Activated CD8-positive, alpha-beta memory T cell treated with anti-CD3 and anti-CD28 coated beads, Interleukin-2, amount 50 U/mL, for 1 hour (primary cell): ENCODE measurements around the gene SYNE2.

ENCODE experiments used
- DNase-seq: peaks from one replicate; pipeline ENCODE4 v3.0.0-alpha.2; 2020; ENCODE audit errors: extremely low read depth

The SYNE2 gene

GRCh38 chr14:63960926-63961567, 108.2 kb downstream of the SYNE2 start:
- no peak for DNase-seq

DNA sequence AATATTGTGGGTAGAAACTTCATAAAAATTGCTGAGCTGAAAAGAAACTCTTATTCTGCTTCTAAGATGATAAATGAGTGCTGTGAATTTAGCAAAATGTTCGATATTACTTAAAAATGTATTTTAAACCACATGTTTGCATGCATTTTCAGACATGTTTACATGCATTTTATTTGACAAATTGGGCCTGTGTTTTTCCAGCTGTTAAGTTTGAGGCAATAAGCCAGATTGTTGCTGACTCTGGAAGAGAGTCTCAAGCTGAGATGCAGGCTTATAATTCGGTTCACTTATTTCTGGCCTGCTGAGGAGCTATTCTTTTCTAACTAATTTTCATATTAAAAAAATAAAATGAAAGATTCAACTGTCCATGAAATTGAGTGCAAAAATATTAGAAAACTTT, 110.1 kb downstream of the SYNE2 start:
- DNase-seq: no peak

- DNase-seq: no peak
Measured at GRCh38 chr14:63963439-63963838, 110.6 kb downstream of the SYNE2 start.

DNA sequence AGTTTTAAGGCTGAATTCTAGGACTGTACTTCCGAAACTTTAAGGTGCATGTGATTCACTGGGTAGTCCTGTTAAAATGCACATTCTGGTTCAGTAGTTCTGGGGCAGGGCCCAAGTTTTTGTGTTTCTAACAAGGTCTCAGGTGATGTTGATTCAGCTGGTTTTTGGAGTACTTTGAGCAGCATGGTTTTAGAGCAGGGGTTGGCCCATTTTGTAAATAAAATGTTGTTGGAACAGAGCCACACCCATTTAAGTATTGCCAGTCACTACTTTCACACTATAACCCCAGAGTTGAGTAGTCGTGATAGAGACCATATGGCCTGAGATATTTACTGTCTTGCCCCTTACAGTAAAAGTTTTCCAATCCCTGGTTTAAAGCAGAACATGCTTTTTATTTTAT, 111.3 kb downstream of the SYNE2 start:
- no peak for DNase-seq

- no peak for DNase-seq
Measured at GRCh38 chr14:63966407-63966806, 113.6 kb downstream of the SYNE2 start.

- no peak for DNase-seq
Measured at GRCh38 chr14:63972323-63972932, 119.6 kb downstream of the SYNE2 start.

GRCh38 chr14:63974176-63974575, 121.4 kb downstream of the SYNE2 start:
- DNase-seq: no peak

DNA sequence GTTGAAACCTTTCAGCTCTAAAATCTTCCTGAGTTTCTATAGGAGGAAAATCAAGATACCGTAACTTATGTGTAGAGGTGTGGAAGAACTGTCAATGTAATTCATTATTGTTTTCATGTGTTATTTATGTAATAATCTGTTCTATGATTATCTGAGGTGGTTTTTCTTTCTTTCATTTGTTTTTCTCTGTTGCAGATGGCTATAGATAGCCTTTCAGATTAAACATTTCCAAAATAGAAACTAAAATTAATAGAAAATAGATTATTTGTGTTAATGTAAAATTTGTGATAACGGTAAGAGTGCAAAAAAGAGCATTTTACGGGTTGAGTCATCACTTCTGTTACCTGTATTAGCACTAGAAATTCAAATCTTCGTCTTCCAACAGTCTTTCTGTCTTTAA, 128.8 kb downstream of the SYNE2 start:
- no peak for DNase-seq

DNA sequence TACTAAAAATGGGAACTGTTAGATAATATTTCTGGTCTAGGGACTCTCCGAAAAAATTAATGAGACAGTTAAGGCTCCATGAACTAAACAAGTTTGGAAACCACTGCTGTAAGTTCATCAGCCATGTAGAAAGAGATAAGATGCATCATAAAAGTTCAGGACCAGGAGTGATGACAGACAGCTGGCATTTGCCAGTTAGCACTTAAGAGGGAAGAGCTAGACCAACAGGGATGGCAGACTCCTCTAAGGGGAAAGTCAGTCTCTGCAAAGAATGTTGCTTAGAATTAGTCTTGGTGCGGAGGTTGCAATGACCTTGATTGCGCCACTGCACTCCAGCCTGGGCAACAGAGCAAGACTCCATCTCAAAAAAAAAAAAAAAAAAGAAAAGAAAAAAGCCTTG, 129.4 kb downstream of the SYNE2 start:
- no peak for DNase-seq

DNA sequence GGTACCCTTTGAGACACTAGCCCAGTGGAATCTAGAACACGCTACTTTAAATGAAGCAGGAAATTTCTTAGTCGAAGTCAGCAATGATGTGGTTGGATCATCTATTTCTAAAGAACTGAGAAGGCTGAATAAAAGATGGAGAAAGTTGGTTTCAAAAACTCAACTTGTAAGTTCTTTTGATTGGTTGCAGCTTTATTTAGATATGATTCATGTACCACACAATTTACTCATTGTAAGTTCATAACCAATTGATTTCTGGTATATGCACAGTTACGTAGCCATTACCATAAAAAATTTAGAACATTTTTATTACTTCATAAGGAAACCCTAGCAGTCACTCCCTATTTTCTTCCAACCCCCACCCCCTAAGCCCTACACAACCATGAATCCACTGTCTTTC, 129.8 kb downstream of the SYNE2 start:
- no peak for DNase-seq

DNA sequence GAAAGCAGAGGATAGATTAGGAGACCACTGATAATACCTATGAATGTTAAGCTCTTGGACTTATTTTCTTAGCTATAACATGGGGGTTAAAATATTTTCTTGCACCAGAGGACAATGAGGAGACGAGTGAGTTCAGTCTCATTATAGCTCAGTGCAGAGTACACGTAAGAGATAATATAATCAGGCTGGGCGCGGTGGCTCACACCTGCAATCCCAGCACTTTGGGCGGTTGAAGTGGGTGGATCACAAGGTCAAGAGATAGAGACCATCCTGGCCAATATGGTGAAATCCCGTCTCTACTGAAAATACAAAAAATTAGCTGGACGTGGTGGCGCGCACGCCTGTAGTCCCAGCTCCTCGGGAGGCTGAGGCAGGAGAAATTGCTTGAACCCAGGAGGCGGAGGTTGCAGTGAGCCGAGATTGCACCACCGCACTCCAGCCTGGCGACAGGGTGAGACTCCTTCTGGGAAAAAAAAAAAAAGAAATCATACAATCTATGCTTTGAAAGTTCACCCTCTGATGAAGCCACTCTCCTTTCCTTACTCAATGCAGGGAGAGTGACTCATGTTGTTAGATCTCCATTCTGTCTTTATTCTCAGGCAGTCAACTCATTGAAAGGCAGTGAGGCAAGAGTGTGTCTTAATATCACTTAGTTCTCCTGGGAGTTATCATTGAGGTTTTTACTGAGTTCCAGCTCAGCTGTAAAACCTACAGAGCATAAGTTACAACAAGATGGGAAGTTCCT, 134.2 kb downstream of the SYNE2 start:
- no peak for DNase-seq

GRCh38 chr14:63988579-63988978, 135.8 kb downstream of the SYNE2 start:
- DNase-seq: no peak

DNA sequence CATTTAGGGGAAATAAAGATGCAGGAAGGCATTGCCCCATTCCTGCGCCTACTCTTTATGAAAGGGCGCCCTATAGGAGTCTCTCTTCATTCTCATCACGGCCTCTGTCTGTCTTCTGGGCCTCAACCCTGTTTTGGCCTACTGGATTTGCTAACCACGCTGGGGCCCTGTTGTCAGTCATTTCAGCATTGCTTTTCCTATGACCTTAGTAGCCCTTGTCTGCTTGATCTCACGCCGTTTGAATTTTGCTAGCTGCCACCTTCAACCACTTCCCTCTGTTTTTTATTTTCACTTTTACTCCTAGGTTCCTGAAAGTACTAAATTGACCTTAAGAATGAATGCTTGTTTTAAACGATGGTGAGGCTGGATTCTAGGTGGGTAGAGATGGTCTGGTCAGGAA, 139.0 kb downstream of the SYNE2 start:
- DNase-seq: no peak

DNA sequence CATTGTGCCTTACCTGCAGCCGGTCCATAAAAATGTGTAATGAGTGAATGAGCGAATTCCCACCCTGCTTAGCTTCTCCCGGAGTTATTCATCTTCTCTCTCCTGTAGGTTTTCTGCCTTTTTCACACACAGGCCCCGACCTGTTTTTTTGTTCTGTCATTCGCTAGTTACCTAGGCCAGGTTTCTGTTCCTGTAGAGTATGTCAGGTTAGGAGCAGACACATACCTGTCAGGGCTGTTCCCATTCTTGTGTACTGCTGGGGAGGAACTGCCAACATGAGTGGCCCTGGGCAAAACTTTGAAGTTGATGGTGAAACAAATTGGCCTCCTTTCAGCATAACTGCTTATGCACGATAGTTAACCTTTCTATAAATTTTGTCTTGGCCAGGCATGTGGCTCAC, 140.1 kb downstream of the SYNE2 start:
- DNase-seq: no peak

DNA sequence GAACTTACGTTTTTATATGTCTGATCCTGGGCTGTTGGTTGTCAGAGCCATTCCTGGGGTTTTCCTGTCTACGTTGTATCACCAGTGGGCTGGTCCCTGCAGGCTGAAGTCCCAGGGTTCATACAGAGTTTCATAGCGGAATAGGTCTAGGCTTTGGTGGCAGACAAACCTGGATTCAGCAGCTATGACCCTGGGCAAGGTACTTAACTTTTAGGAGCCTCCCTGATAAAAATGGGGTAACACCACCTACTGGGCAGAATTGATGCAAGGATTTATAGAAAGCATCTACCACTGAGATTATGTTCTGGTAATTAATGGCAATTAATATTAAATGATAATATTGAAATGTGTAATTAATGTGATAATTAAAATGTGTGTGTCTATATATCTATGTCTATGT, 141.2 kb downstream of the SYNE2 start:
- DNase-seq: no peak

- no peak for DNase-seq
Measured at GRCh38 chr14:63995285-63995684, 142.5 kb downstream of the SYNE2 start.

GRCh38 chr14:63996016-63996415, 143.2 kb downstream of the SYNE2 start:
- DNase-seq: no peak

GRCh38 chr14:63996625-63997220, 143.9 kb downstream of the SYNE2 start:
- DNase-seq: no peak

- DNase-seq: no peak
Measured at GRCh38 chr14:64000749-64001148, 147.9 kb downstream of the SYNE2 start.

DNA sequence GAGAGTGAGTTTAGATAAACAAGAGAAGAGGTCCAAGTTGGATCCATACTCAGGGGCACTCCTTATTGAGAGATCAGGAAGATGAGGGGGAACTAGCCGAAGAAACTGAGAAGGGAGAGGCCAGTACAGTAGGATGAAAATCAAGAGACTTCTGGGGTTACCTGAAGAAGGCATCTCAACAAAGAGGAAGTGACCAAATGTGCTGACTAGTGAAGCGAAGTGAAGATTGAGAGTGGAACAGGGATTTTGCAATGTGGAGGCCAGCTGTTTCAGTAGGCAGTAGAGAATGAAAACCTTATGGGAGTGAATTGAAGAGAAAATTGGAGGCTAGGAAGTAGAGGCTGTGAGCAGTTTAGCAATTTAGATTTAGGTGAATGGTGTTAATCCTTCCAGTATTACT, 153.0 kb downstream of the SYNE2 start:
- DNase-seq: no peak

DNA sequence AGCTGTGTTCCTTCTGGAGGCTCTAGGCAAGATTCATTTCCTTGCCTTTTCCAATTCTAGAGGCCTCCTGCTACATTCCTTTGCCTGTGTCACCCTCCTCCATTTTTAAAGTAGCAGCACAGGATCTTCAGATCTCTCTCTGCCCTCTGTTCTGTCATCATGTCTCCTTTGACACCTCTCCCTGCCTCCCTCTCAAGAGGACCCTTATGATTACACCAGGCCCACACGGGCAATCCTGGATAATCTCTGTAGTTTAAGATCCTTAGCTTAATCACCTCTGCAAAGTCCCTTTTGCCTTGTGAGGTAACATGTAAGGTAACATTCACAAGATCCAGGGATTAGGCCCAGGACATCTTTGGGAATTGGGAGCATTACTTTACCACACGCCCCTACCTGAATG, 155.2 kb downstream of the SYNE2 start:
- no peak for DNase-seq

DNA sequence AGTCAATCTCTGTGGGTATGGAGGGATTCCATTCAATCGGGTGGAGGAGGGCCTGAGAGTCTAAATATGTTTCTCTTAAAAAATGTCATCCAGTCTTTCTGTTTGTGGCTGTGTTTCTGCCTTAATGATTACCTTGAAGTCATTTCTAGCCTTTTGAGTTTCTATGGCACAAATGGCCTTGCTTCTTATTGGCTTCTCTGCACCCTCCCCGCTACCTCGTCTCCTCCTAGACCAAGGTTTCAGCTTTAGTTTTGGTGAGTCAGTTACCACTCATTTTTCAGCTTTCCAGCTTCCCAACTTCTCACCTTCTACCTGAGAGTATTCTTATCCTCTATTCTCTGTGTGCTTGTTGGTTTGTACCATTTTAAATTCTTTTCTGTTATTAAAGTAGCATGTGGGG, 159.2 kb downstream of the SYNE2 start:
- no peak for DNase-seq

DNA sequence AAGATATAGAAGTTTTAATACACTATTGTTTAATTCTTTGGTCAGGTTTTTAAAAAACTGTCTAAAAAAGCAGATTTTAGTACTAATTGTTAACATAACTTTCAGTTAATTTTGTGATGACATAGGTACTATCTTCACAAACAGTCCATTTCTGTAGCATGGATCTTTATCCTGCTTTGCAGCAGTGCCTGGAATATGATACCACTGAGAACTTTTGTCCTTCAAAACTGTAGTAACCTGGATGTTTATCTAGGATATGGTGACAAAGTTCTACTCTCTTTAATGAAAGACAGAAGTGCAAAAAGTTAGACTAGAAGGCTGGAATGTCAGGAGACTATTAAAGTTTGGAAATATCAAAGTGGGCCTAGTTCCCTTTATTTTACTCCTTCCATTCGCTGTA, 159.9 kb downstream of the SYNE2 start:
- no peak for DNase-seq
